HepG2 (cell line): Measurements from ENCODE around the gene C19orf73. TPM values are rescaled to one million over a fixed set of nuclear protein-coding genes. Genes with fewer than 3 reads are reported as not detected.
A peak's percentile ranks its signal among the peaks of the same experiment; 100 is the strongest.

Experiments
- DMAP1 ChIP-seq: IDR thresholded peaks from 2 replicates; pipeline ENCODE4 v1.6.1; 2016
- EED ChIP-seq: sonication (generic); formaldehyde crosslinking; IDR thresholded peaks from 2 replicates; pipeline ENCODE4 v1.5.0; 2020; ENCODE audit warnings: mild to moderate bottlenecking, missing genetic modification reagents
- FOXJ3 ChIP-seq: sonication (generic); formaldehyde crosslinking; IDR thresholded peaks from 2 replicates; pipeline ENCODE4 v1.4.0; 2020; ENCODE audit warnings: missing genetic modification reagents, mild to moderate bottlenecking, borderline replicate concordance
- MED1 ChIP-seq: sonication (generic); formaldehyde crosslinking; IDR thresholded peaks from 2 replicates; pipeline ENCODE4 v1.4.0; 2020; ENCODE audit warnings: missing genetic modification reagents
- MXD4 ChIP-seq: IDR thresholded peaks from 2 replicates; pipeline ENCODE4 v1.6.1; 2016; ENCODE audit warnings: mild to moderate bottlenecking, missing biosample characterization, missing genetic modification reagents
- PRDM15 ChIP-seq: sonication (generic); formaldehyde crosslinking; IDR thresholded peaks from 2 replicates; pipeline ENCODE4 v1.4.0; 2020; ENCODE audit warnings: missing genetic modification reagents
- SALL1 ChIP-seq: sonication (generic); formaldehyde crosslinking; IDR thresholded peaks from 2 replicates; pipeline ENCODE4 v1.8.0; 2022; ENCODE audit warnings: mild to moderate bottlenecking, missing genetic modification reagents
- TAF15 ChIP-seq: fragments of 200-400 bp; formaldehyde crosslinking; IDR thresholded peaks from one replicate; pipeline ENCODE4 v1.6.1; 2018; ENCODE audit warnings: mild to moderate bottlenecking, low read depth, low read length; ENCODE audit not compliant: poor library complexity, severe bottlenecking
- TEAD2 ChIP-seq: sonication (generic); formaldehyde crosslinking; IDR thresholded peaks from 2 replicates; pipeline ENCODE4 v1.9.0; 2021; ENCODE audit warnings: missing genetic modification reagents
- ZBTB20 ChIP-seq: sonication (generic); formaldehyde crosslinking; IDR thresholded peaks from 2 replicates; pipeline ENCODE4 v1.8.1; 2023; ENCODE audit warnings: missing genetic modification reagents, low read depth, mild to moderate bottlenecking, borderline replicate concordance
- ZFP36 ChIP-seq: fragments of 150-350 bp; IDR thresholded peaks from 2 replicates; pipeline ENCODE4 v1.6.1; 2018; ENCODE audit warnings: borderline replicate concordance, low read length, low read depth; ENCODE audit not compliant: partially characterized antibody
- ZFP62 ChIP-seq: sonication (generic); formaldehyde crosslinking; IDR thresholded peaks from 2 replicates; pipeline ENCODE4 v1.4.0; 2020; ENCODE audit warnings: missing genetic modification reagents
- ZNF460 ChIP-seq: sonication (generic); formaldehyde crosslinking; IDR thresholded peaks from 2 replicates; pipeline ENCODE4 v1.5.1; 2020; ENCODE audit warnings: missing genetic modification reagents, mild to moderate bottlenecking, borderline replicate concordance
- ZNF713 ChIP-seq: sonication (generic); formaldehyde crosslinking; IDR thresholded peaks from 2 replicates; pipeline ENCODE4 v1.4.0; 2020; ENCODE audit warnings: mild to moderate bottlenecking, missing genetic modification reagents
- ZNF773 ChIP-seq: sonication (generic); formaldehyde crosslinking; IDR thresholded peaks from 2 replicates; pipeline ENCODE4 v1.4.0; 2020; ENCODE audit warnings: missing genetic modification reagents, borderline replicate concordance
- ZNF850 ChIP-seq: sonication (generic); formaldehyde crosslinking; conservative IDR thresholded peaks from 2 replicates; pipeline ENCODE4 v1.9.0; 2021; ENCODE audit warnings: mild to moderate bottlenecking, missing genetic modification reagents
- polyA plus RNA-seq, 8 experiments: library from polyadenylated mRNA; depleted of rRNA in 3 of 8; stranded (reverse) in 7 of 8; unstranded in 1 of 8; fragments of >200 nt; fragmentation: Illumina TruSeq in 4 of 8; extraction: Trizol in 4 of 8; gene quantifications; 2 replicates each; pipeline versions ENCODE4 v1.2.1 to v1.2.3, GENCODE V29; 2011 to 2016; ENCODE audit warnings: low read depth in 4 of 8, missing spikeins in 1 of 8, mixed read lengths in 1 of 8; ENCODE audit not compliant: insufficient read depth in 1 of 8
- total RNA-seq, 5 experiments: library from RNA; depleted of rRNA; stranded (reverse); fragments of >200 nt; fragmentation: Illumina TruSeq; extraction: Trizol; gene quantifications; 2 replicates each; pipeline ENCODE4 v1.2.3, GENCODE V29; 2016; ENCODE audit warnings: low read depth in 1 of 5
- TF ChIP-seq, protein P1 (sequence below): sonication (generic); formaldehyde crosslinking; IDR thresholded peaks from 2 replicates; pipeline ENCODE4 v1.8.0; 2022; ENCODE audit warnings: missing genetic modification reagents, mild to moderate bottlenecking, borderline replicate concordance
- TF ChIP-seq, protein P2 (sequence below): sonication (generic); formaldehyde crosslinking; IDR thresholded peaks from 2 replicates; pipeline ENCODE4 v1.8.0; 2022; ENCODE audit warnings: missing genetic modification reagents, mild to moderate bottlenecking, inconsistent platforms, borderline replicate concordance
- TF ChIP-seq, protein P3 (sequence below): sonication (generic); formaldehyde crosslinking; IDR thresholded peaks from 2 replicates; pipeline ENCODE4 v1.4.0; 2020; ENCODE audit warnings: missing genetic modification reagents

The C19orf73 gene
- total and polyA plus RNA-seq, 2 of the 13 experiments (the other 11 are each of a cell fraction or from before 2014, with no cell fraction given): 1.4 to 1.5 TPM

GRCh38 chr19:49113762-49114629, 4.9 kb downstream of the C19orf73 start, which contains the start of gene LIN7B (continued):
- TF ChIP-seq ZNF460 (CRISPR knock-in tag) (no peak), PRDM15 (no peak), SALL1 (peak; percentile 85), TAF15 (no peak), EED (CRISPR knock-in tag) (no peak), ZFP62 (CRISPR knock-in tag) (no peak), ZBTB20 (CRISPR knock-in tag) (no peak), ZNF713 (CRISPR knock-in tag) (no peak), DMAP1 (CRISPR knock-in tag) (0 out of 2 replicates have a peak, but pooled peaks have one; percentile 30), ZFP36 (no peak), MED1 (peak; percentile 37; the same call in 1 of the 2 replicates), ZNF850 (no peak), MXD4 (CRISPR knock-in tag) (0 out of 2 replicates have a peak, but pooled peaks have one; percentile 45), TEAD2 (CRISPR knock-in tag) (no peak), FOXJ3 (no peak), ZNF773 (no peak)
- TF ChIP-seq, protein P1, sequence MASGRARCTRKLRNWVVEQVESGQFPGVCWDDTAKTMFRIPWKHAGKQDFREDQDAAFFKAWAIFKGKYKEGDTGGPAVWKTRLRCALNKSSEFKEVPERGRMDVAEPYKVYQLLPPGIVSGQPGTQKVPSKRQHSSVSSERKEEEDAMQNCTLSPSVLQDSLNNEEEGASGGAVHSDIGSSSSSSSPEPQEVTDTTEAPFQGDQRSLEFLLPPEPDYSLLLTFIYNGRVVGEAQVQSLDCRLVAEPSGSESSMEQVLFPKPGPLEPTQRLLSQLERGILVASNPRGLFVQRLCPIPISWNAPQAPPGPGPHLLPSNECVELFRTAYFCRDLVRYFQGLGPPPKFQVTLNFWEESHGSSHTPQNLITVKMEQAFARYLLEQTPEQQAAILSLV (CRISPR knock-in tag): no peak; the same call in 1 of the 2 replicates
- TF ChIP-seq, protein P2, sequence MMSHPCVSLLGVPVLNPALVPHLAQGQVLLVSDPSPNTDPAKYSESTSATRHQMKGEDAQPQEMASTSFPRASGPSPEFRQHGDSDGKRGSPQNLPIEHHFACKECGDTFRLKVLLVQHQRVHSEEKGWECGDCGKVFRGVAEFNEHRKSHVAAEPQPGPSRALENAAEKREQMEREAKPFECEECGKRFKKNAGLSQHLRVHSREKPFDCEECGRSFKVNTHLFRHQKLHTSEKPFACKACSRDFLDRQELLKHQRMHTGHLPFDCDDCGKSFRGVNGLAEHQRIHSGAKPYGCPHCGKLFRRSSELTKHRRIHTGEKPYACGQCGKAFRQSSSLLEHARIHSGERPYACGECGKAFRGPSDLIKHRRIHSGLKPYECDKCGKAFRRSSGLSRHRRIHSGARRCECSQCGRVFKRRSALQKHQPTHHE (CRISPR knock-in tag): no peak
- TF ChIP-seq, protein P3, sequence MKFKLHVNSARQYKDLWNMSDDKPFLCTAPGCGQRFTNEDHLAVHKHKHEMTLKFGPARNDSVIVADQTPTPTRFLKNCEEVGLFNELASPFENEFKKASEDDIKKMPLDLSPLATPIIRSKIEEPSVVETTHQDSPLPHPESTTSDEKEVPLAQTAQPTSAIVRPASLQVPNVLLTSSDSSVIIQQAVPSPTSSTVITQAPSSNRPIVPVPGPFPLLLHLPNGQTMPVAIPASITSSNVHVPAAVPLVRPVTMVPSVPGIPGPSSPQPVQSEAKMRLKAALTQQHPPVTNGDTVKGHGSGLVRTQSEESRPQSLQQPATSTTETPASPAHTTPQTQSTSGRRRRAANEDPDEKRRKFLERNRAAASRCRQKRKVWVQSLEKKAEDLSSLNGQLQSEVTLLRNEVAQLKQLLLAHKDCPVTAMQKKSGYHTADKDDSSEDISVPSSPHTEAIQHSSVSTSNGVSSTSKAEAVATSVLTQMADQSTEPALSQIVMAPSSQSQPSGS (CRISPR knock-in tag): no peak; the same call in 1 of the 2 replicates
